Head of caudate nucleus (tissue), 42 donors: ENCODE results near the gene CLDN5.

Experiments
- DNase-seq, 42 donors: peaks; one replicate each; pipeline versions ENCODE4 v3.0.0 to v3.0.0-alpha.2; 2020 to 2021; ENCODE audit warnings: mixed read lengths in 7 of 42
- intact Hi-C: fragments of 100-400 bp; cut with DNase I; formaldehyde crosslinking; loops from one replicate; pipeline ENCODE4 v1.15.0; 2022

Gene CLDN5, protein sequence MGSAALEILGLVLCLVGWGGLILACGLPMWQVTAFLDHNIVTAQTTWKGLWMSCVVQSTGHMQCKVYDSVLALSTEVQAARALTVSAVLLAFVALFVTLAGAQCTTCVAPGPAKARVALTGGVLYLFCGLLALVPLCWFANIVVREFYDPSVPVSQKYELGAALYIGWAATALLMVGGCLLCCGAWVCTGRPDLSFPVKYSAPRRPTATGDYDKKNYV

DNA sequence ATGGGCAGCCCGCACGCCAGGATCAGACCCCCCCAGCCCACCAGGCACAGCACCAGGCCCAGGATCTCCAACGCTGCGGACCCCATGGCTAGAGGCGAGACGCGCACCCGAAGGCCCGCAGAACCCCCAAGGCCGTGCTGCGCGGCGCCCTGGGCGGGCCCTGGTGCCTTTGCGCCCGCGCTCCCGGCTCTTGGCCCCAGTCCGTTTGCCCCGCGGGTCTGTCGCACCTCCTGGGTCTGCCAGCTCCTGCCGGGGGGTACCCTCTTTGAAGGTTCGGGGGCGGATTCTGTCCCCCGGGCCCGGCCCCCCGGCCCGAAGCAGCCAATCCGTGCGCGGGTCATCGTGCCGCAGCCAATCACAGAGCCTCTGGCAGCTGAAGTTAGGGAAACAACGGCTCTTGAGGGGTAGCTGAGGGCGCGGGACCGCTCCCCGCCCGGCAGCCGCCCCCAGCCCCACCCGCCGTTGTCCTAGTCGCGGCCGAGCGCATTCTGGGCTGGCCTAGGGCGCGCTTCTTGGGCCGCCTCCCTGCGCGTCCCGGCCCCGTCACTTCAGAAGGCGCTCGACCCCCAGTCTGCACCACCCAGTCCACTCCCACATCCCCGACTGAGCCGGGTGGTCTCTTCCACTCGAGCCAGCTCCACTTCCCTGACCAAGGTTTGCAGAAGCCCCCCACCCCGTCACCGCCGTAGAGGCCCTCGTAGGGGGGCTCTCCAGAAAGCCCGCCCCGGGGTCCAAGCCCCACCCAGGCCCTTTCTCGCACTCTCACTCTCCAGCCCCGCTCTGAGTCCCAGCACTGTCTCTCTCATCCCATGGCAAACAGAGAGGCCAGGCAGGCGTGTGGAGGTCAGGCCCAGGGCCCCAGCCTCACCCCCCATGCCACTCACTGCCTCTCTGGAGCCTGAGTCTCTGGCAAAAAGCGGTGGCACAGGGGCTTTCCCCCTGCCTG lies at the start of gene CLDN5:
TSS of gene CLDN5 (minus strand) at position 241 of the 946 bp plus-strand sequence. CDS start at position 86, 155 bp downstream.
- intact Hi-C loops, result no loop called here
- DNase-seq, result peak in 16 of 42 donors; percentile 7 to 40 (median 24)

DNA sequence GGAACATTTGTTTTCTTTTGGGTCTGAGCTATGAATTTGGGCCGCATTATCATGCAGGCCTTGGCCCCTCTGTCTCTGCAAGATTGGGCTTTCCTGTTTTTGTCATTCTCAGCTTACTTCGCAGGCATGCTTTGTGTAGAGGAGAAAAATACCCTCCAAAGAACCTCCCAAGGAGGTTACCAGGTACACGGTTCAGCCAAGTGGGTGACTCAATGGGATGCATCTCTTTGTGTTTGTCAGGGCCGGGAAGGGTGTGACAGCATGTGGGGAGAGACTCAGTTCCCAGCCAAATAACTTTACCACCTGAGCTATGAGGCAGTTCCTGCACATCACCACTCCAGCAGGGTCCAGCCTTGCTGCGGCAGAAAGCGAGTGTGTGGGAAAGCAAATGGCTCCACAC lies 47.8 kb upstream of the CLDN5 start:
- DNase-seq, result no peak
- intact Hi-C loops, result no loop called here

DNA sequence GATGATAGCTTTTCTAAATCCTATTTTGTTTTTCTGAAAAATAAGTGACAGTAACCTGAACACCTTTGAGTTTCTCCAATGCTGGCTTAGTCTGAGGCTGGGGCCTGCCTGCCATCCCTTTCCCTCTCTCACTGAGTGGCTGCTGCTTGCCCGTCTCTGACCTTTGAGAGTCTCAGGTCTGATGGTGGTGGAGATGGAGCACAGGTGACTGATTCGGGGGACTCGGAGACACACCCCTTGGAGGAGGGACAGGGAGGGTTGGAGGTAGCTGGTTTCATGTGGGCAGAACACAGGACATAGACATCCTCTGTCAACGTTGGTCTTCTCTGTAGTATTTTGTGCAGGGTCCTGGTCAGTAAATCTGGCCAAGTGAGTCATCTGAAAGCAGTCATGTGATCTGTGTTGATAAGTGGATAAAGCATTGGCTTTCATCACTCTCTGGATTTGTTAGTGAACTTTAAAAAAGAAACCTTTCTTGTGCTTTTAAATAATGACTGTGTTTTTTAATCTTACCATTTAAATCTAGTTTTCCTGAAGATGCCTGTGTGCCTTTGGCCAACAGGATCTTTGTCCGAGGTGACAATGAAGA lies 47.1 kb upstream of the CLDN5 start:
- DNase-seq, result no peak
- intact Hi-C loops, result no loop called here

DNA sequence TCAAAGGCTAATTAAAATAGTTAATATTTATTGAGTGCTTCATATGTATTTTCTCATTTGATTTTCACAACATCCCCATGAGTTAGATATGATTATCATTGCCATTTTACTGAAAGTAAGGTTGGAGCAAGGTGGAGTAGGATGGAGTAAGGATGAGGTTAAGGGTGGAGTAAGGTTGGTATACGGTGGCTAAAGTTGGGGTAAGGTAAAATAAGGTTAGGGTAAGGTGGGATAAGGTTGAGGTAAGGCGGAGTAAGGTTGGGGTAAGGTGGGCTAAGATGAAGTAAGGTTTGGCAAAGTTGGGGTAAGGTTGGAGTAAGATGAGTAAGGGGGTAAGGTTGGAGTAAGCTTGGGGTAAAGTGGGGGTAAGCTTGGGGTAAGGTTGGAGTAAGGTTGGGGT lies 45.8 kb upstream of the CLDN5 start:
- DNase-seq, result no peak
- intact Hi-C loops, result no loop called here

DNA sequence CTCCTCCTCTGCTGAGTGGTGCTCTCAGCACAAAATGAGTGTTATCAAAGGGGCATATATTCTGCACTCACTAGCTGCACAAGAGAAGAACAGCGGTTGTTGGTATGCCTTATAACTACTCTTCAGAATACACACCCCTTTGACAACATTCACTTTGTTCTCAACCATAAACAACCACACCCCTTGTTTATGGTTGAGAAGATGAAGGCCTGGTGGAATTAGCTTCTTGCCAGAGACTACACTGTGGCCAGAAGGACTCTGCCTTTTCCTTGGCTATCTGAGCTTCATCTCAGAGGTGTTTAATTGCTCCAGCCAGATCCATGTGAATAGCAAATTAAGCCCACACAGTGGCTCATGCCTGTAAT lies 45.0 kb upstream of the CLDN5 start:
- no peak for DNase-seq
- intact Hi-C loops, result no loop called here

DNA sequence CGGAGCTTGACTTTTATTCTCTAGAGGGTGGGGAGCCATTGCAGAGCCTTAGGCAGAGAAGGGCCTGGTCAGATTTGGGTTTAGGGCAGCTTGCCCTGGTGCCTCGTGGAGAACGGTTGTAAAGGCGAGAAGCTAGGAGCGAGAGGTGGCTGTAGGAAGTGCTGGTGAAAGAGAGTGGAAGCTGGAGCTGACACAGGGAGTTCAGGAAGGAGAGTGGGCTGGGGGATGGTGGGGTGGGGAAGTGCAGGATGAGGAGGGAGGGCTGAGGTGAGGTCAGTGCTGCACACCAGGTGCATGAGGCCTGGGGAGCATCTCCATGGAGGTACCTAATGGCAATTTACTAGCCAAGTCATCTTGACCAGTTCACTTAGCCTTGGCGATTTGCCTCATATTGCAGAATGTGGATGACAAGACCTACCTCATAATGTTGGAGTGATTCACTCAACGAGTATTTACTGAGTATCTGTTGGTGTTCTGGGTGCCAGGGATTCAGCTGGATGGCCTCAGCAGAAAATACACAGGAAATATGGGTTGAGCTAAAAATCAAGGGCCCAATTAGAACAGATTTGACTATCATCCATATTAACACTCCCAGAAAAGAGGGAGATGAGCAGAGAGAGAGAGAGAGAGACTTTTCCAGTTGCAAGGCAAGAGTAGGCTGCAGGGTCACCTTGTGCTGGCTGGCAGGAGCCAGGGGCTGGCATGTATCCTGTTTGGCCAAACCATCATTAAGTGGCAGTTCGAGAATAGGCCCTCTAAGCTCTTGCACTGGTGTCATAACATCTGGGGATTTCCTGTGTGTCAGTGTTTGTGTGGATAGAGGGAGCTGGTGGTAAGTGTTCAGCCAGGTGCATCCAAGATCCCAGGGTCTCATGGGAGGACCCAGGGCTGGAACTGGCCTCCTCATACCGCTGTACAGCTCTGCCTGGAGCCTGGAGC lies 44.4 kb upstream of the CLDN5 start:
- intact Hi-C loops, result no loop called here
- DNase-seq, result no peak

DNA sequence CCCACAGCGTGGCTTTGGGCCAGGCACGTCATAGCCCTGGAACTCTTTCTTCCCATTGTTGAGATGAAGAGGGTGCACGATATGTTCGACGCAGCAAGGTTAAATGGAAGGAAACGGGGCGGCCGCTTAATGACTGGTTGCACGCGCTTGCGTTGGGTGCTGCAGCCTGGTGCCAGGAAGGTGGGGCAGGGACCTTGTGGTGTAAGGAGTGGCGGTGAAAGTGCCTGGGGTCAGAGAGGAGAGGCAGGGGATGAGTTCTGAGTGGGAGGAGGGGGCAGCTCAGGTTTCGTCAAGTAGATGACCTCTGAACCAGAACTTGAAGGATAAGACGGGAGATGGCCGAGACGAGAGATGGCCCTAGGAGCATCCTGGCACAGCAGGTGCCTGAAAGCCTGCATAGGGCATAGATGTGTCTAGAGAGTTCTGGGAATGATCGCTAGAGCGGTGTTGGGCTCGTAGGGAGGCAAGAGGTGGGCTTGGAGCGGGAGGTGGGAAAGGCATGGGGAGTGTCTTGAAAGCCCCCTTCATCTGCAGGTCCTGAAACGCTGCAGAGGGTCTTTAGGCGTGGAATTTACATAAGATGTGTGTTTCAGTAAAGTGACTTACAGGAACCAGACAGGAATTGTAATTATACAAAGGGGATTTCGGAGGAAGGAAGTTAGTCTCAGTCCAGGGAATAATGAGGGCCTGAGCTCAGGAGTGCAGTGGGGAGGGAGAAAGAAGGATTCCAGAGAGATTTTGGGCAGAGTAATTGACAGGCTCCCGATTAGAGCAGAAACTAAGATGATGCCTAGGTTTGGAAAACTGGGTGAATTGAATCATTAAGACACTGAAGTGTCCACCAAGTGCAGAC lies 43.2 kb upstream of the CLDN5 start:
- intact Hi-C loops, result no loop called here
- no peak for DNase-seq

DNA sequence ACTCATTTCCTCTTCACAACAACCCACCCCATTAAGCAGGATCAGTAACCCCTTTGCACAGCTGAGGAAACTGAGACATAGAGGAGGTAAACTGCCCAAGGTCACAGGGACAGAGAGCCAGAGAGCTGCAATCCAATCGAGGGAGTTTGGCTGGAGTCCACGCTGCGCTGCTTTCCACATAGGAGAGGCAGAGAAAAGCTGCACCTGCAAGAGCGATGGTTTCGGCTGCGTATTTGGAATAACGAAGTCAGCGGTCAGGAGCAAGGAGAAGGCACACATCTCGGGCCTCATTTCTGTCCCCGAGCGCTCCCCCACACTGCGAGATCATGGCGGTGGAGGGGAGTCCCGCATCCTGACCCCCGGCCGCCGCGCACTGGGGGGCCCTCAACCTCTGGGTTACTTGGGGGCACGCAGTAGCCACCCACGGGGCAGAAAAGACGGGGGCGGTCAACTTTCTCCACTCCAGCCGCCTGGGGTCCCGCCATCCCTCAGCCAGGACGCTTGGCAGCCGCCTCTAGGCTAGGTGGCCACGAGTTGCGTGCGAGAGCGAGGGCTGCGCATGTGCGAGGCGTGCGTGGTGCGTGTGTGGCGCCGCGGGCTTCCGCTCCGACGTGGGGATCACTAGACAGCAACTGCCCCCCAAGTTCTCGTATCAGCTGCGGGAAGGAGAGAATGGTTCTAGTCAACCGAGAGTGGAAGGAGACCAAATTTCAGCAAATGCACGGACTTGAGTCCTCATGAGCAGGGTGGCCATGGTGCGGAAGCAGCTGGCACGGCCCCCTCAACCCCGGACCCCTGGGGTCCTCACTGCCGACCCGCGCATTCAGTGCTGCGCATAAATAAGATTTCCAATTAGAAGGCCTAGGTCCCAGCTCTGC lies 42.3 kb upstream of the CLDN5 start:
- intact Hi-C loops, result no loop called here
- no peak for DNase-seq

DNA sequence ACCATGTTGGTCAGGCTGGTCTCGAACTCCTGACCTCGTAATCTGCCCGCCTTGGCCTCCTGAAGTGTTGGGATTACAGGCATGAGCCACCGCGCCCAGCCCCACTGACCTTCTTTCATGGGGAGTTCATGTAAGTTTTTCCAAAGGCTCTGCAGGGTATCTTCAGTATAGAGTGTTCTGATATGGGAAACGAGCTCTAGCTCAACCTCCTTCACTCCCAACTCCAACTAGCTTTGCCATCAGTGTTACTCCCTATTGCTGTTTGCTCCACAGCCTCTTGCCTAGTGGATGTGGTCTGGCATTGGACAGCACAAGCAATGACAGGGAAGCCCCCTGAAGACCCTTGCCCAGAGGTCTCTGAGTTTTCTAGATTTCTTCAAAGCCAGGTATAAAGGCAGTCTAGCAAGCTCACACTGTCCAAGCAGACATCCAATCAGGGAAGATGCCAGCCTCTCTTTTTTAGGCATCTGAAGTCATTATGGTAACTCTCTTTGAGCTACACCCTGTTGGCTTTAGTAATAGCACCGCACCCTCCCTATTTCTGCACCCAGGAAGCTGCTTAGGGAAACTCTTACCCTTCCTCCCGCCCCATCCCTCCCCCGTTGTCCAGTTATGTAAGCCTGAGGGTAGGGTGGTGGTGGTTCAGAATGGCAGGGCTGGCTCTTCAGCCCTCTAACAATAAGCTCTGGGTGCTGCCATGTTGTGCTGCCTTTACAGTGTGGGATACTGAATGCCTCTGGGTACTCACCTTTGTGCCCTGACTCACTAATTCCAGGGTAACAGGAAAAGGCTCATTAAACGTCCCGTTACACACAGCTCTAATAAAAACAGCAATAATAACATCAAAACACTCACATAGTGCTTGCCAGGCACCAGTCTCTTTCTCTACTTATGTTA lies 41.4 kb upstream of the CLDN5 start:
- intact Hi-C loops, result no loop called here
- no peak for DNase-seq

DNA sequence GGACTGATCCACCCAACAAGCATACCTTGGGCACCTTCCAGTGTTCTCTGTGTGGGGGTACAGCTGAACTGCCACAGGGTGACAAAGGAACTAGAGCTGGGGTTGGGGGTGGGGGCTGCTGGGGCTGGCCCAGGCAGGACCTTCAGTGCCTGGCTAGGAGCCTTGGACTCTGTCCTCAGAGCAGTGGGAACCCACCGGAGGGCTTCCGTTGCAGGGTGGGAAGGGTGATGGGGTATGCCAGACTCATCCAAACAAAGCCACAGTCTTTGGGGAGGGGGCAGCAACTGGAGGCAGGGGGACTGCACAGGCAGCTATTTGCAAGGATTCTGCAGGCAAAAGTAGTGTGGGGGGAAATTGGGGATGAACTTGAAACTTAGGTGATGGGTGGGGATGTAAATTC lies 35.7 kb upstream of the CLDN5 start:
- intact Hi-C loops, result no loop called here
- peak in 1 of 42 donors; percentile 26 for DNase-seq

DNA sequence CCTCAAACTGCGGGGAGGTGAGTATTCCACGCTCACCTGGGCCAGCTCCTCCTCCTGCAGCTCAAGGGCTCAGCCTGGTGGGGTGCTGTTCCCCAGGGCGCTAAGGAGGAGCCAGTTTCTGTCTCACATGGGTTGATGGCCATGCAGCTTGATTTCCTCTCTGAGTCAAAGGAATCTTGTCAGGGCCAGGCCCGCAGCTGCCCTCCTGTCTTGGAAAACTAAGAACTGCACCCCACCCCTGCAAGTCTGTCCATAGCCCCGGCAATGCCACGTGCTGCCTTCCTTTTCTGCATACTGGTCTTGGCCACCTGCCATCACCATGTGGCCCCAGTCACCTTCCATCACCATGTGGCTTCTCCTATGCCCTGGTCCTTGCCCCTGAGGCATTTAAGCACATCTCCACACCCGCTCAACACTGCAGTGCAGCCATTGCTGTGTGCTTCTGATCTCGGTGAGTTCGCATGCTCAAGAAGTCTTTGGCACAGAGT lies 35.2 kb upstream of the CLDN5 start:
- intact Hi-C loops, result no loop called here
- peak in 2 of 42 donors; percentile 18 to 36 for DNase-seq

DNA sequence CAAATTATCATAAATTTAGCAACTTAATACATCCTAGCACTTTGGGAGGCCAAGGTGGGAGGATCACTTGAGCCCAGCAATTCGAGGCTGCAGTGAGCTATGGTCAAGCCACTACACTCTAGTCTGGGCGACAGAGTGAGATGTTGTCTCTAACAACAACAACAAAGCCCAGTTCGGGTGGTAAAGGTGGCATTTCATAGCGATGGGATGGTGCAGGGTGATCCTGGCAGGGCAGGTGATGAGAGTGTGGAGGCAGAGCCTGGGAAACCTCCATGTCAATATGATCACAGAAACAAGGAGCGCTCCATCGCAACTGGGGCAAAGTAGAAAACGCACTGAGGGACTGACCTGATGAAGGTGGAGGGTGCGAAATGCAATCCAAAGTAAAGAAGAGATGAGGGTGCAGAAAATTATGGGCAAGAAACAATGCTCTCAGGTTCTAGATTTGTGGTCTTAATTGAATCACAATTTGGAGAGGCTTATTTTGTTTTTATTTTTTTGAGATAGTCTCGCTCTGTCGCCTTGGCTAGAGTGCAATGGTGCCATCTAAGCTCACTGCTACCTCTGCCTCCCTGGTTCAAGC lies 32.8 kb upstream of the CLDN5 start:
- peak in 3 of 42 donors; percentile 9 to 20 (median 10) for DNase-seq
- intact Hi-C loops, result no loop called here

DNA sequence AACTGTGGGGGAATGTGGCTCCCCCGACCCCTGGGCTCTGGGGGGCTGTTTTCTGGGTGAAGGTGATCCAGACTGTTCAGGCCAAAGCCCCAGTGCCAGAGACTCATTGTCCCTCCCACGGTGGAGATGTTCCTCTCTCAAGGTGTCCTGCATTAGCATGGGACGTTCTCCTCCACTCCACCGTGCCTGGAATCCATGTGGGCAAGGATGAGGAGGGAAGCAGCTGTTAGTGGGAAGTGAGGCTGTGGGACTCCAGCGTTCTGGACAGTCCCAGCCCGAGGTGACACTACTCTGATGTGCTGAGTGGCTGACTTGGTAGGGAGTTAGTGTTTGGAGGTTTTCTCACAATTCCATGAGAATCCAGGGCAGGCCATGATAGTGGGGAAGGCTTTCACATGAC lies 31.4 kb upstream of the CLDN5 start:
- intact Hi-C loops, result no loop called here
- peak in 3 of 42 donors; percentile 15 to 28 (median 21) for DNase-seq

DNA sequence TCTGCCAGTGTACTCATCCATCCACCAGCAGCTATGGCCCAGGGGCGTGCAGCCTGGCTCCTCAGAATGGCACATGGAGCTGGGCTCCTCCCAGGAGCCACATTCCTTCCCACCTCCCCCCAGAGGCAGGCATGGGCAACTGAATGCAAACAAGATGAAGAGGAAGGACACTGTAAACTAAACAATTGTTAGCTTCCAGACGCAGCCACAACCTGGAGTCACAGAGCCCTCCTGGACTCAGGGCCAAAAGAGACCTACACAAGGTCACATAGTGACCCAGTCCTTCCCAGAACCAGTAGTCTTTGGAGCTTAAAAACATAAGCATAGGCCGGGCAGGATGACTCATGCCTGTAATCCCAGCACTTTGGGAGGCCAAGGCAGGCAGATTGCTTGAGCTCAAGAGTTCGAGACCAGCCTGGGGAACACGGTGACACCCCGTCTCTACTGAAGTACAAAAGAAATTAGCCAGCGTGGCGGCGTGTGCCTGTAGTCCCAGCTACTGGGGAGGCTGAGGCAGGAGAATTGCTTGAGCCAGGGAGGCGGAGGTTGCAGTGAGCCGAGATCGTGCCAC lies 30.7 kb upstream of the CLDN5 start:
- intact Hi-C loops, result no loop called here
- DNase-seq, result peak in 2 of 42 donors; percentile 3 to 23

DNA sequence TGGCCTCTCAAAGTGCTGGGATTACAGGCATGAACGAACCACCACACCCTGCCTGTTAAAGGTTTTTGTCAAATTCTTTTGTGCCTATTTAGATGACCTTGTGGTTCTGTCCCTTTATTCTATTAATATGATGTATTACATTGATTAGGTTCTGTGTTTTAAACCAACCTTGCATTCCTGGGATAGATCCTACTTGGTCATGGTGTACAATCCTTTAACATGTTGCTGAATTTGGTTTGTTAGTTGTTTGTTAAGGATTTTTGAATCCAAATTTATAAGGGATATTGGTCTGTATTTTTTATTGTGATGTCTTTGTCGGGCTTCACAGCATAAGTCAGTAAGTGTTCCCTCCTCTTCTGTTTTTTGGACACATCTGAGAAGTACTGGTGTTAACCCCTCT lies 29.0 kb upstream of the CLDN5 start:
- DNase-seq, result peak in 1 of 42 donors; percentile 1
- intact Hi-C loops, result no loop called here
